ENCODE results near the gene PPP6R2.
A peak's percentile ranks its signal among the peaks of the same experiment; 100 is the strongest.
"Not testable (repeated sequence)": the region's sequence is repeated elsewhere in the genome, so short reads cannot be mapped to it uniquely, and the experiment has no call there.

PPP6R2 gene

DNA sequence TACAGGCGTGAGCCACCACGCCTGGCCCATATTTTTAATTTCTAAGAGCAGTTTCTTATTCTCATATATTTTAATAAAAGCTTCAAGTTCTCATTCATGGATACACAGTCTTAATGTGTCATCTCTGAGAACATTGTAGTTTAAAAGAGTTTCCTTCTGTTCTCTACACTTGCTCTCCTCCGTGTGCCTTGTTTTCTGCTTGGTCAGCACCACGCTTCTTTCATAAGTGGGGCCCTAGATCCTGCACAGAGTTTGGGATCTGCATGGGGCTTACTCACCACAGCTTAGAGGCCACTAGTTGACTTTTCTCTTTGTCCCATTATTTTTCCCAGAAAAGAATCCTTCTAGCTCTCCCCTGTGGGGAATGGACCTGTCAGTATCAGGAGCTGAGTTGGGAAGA is 58.8 kb downstream of the PPP6R2 start:
- DNase-seq: no peak

GRCh38 chr22:50403701-50404101 is 60.6 kb downstream of the PPP6R2 start:
- DNase-seq: peak; percentile 57

- DNase-seq: no peak
Observed at GRCh38 chr22:50406416-50407170, 63.5 kb downstream of the PPP6R2 start.

DNA sequence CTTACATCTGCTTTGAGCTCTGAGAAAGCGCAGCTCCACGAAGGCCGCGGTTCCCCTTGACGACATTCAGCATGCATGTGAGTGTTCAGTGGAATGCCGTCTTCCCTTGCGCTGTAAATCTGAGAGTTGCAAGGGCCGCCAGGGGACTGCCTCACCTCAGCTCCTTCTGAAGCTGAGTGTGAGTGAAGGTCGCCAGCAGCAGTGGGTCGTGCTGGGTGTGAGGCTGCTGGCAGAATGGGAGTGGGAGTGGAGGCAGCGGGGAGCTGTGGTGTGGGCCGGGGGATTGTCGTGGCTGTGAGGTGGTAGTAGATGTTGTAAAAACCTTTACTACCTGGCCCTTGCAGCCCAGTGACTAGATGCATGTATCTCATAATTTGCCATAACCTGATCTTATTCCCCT is 65.2 kb downstream of the PPP6R2 start:
- DNase-seq: no peak

- DNase-seq: not testable (repeated sequence)
Observed at GRCh38 chr22:50408954-50409353, 65.8 kb downstream of the PPP6R2 start.

DNA sequence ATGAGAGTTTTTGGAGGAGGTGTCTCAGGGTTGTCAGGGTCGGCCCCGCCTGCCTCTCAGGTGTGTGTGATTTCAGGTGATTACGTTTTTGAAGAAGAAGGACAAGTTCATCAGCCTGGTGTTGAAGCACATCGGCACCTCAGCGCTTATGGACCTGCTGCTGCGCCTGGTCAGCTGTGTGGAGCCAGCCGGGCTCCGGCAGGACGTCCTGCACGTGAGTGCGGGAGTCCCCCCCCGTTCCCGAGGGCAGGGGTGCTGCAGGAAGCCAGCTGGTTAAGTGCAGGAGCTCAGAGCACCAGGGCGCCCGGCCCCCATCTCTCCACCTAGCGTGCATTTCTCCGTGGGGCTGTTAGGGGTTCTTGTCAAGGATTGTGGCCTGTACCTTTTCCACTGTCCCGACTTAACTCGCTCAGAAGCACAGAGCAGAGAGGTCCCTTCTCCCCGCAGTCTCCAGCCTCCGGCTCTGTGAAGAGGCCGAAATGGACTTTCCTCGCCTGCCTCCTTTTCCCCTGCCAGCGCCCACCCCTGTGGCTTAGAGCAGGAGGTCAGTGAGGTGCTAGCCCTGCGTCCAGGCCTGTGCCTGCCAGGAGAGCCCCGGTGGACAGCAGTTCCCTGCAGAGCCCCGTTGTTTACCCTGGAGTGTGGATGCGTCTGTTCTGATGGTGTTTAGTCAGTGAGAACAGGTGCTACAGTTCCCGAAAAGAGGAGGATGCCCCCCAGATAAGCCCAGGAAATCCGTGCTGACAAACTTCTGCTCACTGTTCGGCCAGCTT is 71.5 kb downstream of the PPP6R2 start:
- no peak for DNase-seq

- no peak for DNase-seq
Observed at GRCh38 chr22:50415426-50415825, 72.3 kb downstream of the PPP6R2 start.

DNA sequence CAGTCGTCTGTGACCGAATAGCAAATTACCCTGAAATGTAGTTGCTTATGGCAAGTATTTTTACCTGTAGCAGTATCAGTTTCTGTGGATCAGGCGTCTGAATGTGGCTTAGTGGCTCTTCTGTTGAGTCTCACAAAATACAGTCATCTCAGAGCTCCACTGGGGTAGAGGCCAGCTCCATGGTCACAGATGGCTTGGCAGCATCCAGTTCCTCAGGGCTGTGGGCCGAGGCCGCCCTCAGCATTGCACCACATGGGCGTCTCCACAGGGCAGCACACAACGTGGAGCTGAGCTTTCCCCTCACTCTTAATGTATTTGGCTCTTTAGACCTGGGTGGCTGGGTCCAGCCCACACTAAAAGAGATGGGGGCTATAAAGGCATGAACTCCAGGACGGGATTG is 73.9 kb downstream of the PPP6R2 start:
- DNase-seq: no peak

DNA sequence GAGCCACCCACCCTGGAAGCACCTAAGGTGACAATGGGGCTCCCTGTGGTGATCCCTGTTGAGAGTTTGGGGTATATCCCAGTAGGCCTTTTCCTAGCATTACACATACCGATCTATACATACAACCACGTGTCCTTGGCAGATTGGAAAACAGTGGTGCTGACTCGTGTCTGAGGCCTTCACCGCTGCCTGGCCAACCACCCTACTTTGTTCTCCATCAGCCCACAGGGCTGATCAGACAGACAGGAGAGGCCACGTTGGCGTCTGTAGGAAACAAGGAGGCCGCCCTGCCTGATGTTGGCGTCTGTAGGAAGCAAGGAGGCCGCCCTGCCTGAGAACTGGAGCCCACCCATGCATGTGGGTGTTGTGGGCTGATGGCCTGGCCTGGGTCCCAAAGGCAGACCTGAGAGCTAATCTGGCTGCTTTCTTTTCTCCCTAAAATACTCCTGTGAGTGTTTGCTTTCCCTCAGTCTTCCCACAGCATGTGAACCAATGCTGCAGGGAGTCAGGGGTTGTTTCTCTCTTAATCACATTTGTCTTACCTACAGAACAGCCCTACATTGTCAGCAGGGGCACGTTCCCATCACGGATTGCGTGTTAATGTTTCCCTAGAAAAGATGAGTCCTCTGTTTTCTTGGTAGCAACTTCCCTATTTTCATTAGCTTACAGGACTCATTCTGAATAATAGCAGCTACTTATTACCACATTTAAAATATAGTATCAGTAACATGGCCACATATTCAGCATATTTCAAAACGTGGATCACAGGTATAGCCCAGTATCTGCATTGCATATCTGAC is 74.5 kb downstream of the PPP6R2 start:
- DNase-seq: no peak

- no peak for DNase-seq
Observed at GRCh38 chr22:50418624-50419023, 75.5 kb downstream of the PPP6R2 start.

DNA sequence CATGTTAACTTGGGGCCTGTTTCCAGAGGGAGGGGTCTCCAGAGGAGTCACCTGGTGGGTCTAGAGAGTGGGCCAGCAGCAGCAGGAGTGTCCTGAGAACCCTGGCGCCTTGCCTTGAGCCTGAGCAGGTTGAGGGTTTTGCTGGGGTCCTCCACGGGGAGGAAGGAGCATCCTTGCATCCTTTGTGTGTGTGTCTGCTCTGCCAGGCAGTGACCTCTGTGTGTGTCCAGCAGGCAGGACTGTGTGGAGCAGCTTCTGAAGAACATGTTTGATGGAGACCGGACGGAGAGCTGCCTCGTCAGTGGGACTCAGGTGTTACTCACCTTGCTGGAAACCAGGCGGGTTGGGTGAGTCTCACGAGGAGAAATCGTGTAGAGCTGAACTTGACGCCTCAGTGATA is 76.0 kb downstream of the PPP6R2 start:
- no peak for DNase-seq

DNA sequence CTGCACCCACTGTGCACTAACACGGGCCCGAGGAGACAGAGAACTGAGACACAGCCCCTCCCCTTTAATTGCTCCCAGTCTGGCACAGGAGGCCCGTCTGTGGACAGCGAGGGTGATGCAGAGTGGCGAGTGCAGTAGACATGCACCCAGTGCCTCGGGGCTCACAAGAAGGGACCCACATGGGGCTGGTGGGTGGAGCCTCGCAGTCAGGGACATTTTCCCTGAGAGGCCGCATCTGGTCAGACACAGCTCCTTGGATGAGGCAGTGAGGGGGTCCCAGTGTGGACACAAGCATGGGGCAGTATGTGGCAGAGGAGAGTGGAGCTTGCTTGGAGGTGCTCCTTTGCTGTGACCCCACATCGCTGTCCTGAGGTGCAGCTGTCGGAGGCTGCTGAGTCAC is 76.9 kb downstream of the PPP6R2 start:
- DNase-seq: no peak

DNA sequence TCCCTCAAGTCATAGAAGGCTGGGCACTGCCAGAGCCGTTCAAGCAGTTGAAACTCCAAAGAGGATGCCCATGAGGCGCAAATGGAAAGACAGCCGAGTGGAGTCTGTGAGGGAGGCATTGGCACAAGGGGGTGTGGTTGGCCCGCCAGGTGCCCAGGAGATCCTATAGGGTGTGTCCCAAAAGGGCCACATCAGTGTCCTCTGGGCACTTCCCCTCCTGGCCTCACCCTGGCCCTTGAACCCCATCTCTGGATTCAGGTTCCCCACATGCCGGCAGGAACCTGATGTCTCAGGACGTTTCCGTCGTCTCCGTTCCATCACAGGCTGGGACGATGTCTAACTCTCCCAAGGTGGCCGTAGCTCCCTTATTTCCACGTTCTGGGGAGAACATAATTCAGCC is 77.5 kb downstream of the PPP6R2 start:
- no peak for DNase-seq

DNA sequence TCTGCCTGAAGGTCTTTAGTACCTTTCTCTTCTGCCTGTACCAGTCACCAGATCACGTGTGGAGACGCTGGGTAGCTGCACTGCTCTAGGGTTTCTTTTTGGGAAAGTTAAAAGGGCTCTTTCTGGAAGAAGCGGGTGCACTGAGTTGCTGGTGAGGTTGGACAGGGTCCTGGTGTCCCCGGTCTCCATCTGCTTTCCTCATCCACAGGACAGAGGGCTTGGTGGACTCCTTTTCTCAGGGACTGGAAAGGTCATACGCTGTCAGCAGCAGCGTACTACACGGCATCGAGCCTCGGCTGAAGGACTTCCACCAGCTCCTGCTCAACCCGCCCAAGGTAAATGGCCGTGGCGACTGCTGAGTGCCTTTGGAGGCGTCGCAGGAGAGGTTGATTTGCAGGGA is 78.9 kb downstream of the PPP6R2 start:
- DNase-seq: no peak

DNA sequence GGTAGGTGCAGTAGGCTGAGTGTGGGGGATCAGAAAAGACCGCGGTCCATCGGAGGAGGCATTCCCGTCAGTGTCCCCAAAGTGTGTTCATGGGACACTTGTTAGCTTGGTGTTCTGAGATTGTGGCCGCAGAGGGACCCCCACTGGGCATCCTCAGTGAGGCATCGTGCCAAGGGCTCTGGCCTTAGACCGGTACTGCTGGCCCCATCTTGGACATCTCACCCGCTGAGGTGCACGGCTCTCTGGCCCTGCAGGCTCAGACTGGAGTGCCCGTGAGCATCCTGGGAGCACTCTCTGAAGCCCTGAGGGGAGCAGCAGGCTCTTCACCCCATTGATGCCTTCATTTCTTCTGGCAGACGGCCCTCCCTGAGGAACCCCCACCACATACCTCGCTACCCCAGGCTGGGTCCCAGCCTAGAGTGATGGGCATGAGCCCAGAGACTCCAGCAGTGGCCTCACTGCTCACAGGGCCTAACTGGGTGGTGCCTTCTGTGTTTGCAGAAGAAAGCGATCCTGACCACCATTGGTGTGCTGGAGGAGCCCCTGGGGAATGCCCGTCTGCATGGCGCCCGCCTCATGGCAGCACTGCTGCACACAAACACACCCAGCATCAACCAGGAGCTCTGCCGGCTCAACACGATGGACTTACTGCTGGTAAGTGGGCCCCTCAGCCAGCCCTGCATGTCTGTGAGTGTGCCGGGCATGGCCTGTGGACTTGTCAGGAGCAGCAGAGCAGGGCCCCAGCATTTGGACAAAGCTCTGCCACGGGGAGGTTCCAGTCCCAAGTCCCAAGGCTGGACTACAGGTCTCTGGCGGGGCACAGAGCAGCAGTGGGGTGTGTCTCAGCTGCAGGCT is 80.1 kb downstream of the PPP6R2 start:
- no peak for DNase-seq

- no peak for DNase-seq
Observed at GRCh38 chr22:50423956-50424355, 80.8 kb downstream of the PPP6R2 start.

DNA sequence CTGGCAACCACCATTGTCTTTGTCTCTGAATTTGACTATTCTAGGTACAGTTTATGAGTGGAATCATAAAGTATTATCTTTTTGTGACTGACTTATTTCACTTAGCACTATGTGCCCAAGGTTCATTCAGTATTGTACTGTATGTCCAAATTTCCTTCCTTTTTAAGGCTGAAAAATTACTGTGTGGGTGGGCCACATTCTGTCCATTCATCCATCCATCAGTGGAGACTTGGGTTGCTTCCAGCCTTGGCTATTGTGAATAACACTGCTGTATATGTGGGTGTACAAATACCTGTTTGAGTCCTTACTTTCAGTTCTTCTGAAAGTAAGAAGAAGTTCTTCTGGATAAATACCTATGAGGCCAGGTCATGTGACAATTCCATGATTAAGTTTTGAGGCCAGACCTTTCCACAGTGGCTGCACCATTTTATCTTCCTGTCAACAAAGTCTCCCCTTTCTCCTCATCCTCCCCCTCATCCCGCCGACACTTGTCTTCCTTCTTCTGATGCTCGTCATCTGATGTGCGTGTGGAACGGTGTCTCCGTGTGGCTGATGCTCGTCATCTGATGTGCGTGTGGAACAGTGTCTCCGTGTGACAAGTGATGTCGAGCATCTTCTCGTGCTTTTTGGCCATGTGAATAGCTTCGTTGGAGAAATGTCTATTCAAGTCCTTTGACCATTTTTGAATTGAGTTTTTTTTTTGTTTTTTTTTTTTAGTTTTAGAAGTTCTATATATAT is 82.2 kb downstream of the PPP6R2 start:
- DNase-seq: no peak

- no peak for DNase-seq
Observed at GRCh38 chr22:50432131-50432876, 89.2 kb downstream of the PPP6R2 start.

DNA sequence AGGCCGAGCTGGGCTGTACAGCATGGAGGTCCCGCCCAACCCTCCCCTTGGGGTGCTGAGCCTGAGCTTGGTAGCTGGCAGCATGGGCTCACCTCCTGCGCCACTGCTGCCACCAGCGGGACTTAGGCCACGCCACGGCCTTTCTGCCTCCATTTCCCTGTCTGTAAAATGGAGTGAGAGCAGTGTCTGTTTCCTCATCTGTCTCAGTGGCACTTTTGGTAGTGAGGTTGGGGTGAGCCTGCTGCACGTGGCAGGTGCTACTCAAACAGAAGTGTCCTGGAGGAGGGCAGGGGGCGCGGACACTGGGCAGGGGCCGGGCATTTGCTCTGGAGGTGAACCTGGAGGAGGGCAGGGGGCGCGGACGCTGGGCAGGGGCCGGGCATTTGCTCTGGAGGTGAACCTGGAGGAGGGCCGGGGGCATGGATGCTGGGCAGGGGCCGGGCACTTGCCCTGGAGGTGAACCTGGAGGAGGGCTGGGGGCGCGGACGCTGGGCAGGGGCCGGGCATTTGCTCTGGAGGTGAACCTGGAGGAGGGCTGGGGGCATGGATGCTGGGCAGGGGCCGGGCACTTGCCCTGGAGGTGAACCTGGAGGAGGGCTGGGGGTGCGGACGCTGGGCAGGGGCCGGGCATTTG is 89.9 kb downstream of the PPP6R2 start:
- DNase-seq: not testable (repeated sequence)

GRCh38 chr22:50434849-50435248 is 91.7 kb downstream of the PPP6R2 start:
- DNase-seq: no peak

Data from NCI-H1105 treated with DMSO at 0.1 percent for 48 hours (cell line).